IPS-NIHi7 (cell line): ENCODE results near the gene HYCC2.
"Not testable (repeated sequence)": the region's sequence is repeated elsewhere in the genome, so short reads cannot be mapped to it uniquely, and the experiment has no call there.

Experiments
- DNase-seq: peaks from one replicate; pipeline ENCODE4 v3.0.0; 2012; ENCODE audit warnings: mixed read lengths; ENCODE audit errors: extremely low spot score

The HYCC2 gene

GRCh38 chr2:201072201-201072530 lies 695 bp upstream of the HYCC2 start:
- no peak for DNase-seq

DNA sequence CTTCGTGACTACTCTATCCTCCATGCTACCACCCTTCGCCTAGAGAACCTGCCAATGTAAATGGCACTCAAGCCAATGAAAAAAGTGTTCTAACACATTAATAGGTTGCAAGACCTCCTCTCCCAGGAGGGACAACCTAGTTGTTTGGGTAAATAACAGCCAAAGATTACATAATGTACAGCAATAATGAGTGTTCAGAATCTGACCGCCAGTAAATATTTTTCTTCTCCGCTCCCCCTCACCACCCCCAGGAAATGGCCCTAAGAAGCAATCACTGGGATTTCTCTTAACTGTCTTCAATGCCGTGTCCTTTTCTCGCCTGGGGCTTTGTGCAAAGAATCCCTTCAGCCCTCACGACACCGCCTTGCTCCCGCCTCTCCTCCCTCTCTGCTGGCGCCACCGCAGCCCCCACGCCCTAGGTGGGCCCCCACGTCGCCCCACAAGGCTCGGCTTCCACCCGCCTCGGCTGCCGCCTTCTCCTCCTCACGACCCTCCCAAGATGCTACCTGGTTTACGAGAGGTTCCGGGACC lies 458 bp downstream of the HYCC2 start:
- no peak for DNase-seq

GRCh38 chr2:201064797-201065329 lies 6.6 kb downstream of the HYCC2 start:
- DNase-seq: no peak

GRCh38 chr2:201063516-201063915 lies 8.0 kb downstream of the HYCC2 start:
- not testable (repeated sequence) for DNase-seq

DNA sequence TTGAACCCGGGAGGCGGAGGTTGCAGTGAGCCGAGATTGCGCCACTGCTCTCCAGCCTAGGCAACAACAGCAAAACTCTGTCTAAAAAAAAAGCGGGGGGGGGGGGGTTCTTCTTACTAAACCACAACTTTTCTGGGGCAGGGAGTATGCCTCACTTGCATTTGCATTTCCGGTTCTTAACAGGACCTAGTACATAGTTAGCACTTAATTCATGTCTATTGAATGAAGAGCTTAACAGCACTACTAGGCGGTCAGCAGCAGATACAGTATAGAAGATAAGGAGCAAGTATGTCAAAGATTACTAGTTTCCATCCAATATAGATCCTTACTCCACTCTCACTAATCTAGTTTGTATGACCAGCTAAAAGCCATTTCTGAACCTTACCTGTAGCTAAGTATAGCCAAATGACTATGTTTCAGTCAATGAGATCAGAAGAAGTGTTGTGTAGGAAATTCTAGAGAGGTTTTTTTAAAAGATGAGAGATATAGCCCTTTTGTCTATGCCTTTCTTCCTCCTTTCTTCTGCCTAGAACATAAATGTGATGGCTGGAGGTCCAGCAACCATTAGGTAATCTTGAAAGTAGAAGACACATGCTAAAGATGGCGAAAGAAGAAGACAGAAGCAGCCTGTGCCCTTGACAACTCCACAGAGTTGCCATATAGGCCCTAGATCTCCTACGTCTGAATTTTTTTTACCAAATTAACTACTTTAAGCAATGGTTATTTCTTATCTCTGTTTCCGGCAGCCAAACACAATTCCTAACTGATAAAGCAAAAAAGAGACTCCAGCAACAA lies 11.3 kb downstream of the HYCC2 start:
- no peak for DNase-seq

DNA sequence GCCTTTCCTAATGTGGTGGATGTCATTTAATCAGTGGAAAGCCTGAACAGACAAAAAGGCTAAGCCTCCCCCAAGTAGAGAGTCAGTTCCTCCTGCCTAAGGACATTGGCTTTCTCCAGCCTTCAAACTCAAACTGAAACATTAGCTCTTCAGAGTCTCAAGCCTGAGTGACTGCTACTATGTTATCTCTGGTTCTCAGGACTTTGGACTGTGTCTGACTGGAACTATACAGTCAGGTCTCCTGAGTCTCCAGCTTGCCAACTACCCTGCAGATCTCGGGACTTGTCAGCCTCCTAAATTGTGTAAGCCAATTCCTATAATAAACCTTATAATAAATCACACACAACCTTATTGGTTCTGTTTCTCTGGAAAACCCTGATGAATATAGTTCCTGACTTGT lies 12.6 kb downstream of the HYCC2 start:
- DNase-seq: no peak

GRCh38 chr2:201057715-201058248 lies 13.7 kb downstream of the HYCC2 start:
- no peak for DNase-seq

DNA sequence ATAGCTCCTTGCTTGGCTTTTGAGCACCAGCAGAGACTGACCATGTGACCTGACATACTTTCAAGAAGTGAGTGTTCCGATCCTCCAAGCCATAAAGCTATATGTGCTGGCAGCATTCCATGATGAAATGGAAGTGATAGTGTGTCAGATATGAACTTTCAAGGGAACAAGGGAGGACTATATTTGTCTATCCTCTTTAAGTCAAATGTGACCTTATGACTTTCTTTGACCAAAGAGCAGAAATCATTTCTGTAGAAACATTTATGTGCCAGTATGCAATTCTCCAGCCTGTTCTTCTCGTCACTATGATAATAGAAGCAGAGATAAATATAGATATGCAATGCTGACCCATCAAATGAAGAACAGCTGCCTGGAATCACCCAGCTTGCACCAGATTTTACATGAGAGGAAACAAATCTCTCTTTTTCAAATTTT lies 14.4 kb downstream of the HYCC2 start:
- no peak for DNase-seq

GRCh38 chr2:201049455-201049854 lies 22.0 kb downstream of the HYCC2 start:
- no peak for DNase-seq

- DNase-seq: no peak
Observed at GRCh38 chr2:201046881-201047280, 24.6 kb downstream of the HYCC2 start.

GRCh38 chr2:201043050-201043449 lies 28.4 kb downstream of the HYCC2 start:
- DNase-seq: not testable (repeated sequence)

- not testable (repeated sequence) for DNase-seq
Observed at GRCh38 chr2:201042451-201042850, 29.0 kb downstream of the HYCC2 start.

- DNase-seq: no peak
Observed at GRCh38 chr2:201040867-201041628, 30.4 kb downstream of the HYCC2 start.

DNA sequence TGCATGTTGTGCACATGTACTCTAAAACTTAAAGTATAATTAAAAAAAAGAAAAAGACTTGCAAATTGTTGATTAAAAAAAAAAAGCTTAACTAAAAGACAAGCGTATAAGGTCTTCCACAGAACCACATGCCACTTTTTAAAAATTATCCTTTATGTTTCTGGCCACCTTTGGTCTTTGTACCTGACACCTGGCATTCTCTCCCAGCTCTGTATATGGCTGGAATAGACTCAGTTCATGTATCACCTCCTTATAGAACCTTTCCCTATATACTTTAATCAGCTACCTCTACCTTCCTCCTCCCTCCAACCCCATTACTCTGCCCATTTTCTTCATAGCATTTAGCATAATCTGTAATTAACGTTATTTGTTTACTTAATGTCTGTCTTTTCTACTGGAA lies 32.6 kb downstream of the HYCC2 start:
- no peak for DNase-seq

- DNase-seq: not testable (repeated sequence)
Observed at GRCh38 chr2:201038361-201038760, 33.1 kb downstream of the HYCC2 start.

DNA sequence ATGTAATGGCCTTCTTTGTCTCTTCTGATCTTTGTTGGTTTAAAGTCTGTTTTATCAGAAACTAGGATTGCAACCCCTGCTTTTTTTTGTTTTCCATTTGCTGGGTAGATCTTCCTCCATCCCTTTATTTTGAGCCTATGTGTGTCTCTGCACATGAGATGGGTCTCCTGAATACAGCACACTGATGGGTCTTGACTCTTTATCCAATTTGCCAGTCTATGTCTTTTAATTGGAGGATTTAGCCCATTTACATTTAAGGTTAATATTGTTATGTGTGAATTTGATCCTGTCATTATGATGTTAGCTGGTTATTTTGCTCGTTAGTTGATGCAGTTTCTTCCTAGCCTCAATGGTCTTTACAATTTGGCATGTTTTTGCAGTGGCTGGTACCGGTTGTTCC lies 37.1 kb downstream of the HYCC2 start:
- not testable (repeated sequence) for DNase-seq

GRCh38 chr2:201024518-201024917 lies 47.0 kb downstream of the HYCC2 start:
- DNase-seq: no peak

DNA sequence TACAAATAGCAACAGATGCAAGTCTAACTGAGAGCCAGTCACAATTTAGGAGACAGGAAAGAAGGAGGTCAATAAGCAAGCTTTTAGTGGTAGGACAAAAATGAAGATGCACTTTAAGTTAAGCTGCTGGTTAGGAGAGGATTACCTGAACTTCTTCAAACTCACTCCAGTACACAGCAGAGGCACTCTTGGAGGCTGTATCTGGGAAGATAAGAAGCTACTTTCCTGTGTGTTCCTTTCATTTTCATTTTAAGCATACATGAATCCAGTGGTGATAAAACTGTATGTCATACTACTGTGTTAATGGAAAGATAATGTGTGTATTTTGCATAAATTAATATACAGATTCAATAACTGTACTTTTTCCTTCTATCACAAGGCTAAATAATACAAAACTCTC lies 49.6 kb downstream of the HYCC2 start:
- no peak for DNase-seq
